Effector memory CD4-positive, alpha-beta T cell (primary cell): ENCODE measurements around the gene TPRKB.
"Not testable (repeated sequence)": the region's sequence is repeated elsewhere in the genome, so short reads cannot be mapped to it uniquely, and the experiment has no call there.

ENCODE experiments used
- DNase-seq, 3 donors: peaks; one replicate each; pipeline ENCODE4 v3.0.0-alpha.2; 2020
- H3K27ac ChIP-seq: 2 replicates; pipeline ENCODE4 v1.7.0; 2013; ENCODE audit warnings: mild to moderate bottlenecking, low read length, moderate library complexity; ENCODE audit not compliant: insufficient read depth, poor library complexity, severe bottlenecking
- H3K27me3 ChIP-seq: replicated peaks from 2 replicates; pipeline ENCODE4 v1.7.0; 2013; ENCODE audit warnings: mild to moderate bottlenecking, low read length; ENCODE audit not compliant: insufficient read depth, control insufficient read depth, poor library complexity, severe bottlenecking
- H3K36me3 ChIP-seq: 2 replicates; pipeline ENCODE4 v1.7.0; 2013; ENCODE audit warnings: mild to moderate bottlenecking, low read length, moderate library complexity; ENCODE audit not compliant: control insufficient read depth, insufficient read depth
- H3K4me1 ChIP-seq: 2 replicates; pipeline ENCODE4 v1.7.0; 2013; ENCODE audit warnings: low read length, mild to moderate bottlenecking; ENCODE audit not compliant: control insufficient read depth, insufficient read depth, poor library complexity, severe bottlenecking
- H3K4me3 ChIP-seq: 2 replicates; pipeline ENCODE4 v1.7.0; 2013; ENCODE audit warnings: low read length, low read depth, mild to moderate bottlenecking; ENCODE audit not compliant: insufficient read depth, poor library complexity, severe bottlenecking
- H3K9me3 ChIP-seq: 2 replicates; pipeline ENCODE4 v1.7.0; 2013; ENCODE audit warnings: mild to moderate bottlenecking, low read length, moderate library complexity; ENCODE audit not compliant: control insufficient read depth

The TPRKB gene

DNA sequence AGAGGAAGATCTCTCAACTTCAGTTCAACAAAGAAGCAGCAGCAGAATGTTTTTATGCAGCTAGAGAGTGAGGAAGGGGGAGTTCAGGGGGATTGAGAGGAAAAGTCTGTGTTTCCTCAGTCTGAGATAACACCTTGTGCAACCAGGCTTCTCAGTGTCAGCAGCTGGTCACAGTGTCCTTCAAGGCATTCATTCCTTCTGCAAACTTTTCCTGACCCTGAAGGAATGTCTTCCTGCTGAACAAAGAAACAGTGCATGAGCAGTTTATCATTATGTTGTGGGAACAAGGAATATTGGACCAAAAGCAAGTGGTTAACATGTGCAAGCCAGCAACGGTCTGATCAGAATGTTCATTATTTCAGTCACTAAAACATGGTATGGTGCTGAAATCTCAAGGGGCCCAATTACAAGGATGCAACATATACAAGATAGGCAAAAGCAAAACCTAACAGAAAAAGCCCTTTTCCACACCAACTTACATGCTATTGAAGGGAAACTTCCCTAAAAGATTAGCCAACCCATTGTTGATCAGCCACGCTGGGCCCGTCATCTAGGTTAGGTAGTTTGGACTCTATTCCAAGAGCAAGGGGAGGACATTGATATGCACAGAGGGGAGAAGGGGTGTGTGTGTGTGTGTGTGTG lies 34.2 kb downstream of the TPRKB start:
- not testable (repeated sequence) for DNase-seq, H3K4me3 ChIP-seq

DNA sequence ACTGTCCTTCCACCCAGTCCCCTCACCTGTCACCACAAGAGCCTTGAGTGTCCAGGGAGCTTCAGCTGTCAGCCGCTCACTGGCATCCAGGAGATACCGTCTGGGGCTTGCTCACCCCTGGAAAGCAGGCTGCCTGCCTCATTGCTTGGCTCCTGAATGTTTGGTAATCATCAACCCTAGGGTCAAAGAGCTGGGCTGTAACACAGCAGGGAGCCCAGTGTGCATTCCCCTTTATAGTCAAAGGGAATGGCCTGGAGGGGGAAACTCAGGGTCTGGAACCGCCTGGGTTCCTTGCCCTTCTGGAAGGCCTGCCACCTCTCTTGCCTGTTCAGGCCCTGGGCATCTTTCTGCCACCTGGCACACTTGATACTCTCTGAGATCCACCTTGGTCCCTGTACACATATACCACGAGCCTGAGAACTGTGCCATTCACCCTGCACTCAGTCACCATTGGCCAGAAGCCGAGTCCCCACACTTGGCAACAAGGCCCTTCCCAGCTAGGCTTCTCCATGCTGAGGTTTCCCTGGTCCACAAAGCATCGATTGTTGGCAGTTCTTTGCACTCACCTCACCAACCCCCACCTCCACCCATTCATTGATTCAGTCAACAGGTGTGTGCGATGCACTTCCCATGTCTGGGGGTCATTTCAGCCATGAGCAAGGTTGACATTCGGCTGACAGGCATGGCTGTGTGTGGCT lies 35.0 kb downstream of the TPRKB start:
- Histone ChIP-seq H3K4me1 (no peaks in the 10 kb centered on the region), H3K27ac (no peak overlapping the region), H3K4me3 (no peak overlapping the region), H3K9me3 (no peaks in the 10 kb centered on the region), H3K36me3 (no peaks in the 10 kb centered on the region), H3K27me3 (no peaks in the 10 kb centered on the region)
- no peak for DNase-seq

More for the DNA sequence above, 34.2 kb downstream of the TPRKB start:
- H3K36me3 ChIP-seq, H3K27ac ChIP-seq, H3K4me1 ChIP-seq, H3K9me3 ChIP-seq, H3K27me3 ChIP-seq: not testable (repeated sequence)

DNA sequence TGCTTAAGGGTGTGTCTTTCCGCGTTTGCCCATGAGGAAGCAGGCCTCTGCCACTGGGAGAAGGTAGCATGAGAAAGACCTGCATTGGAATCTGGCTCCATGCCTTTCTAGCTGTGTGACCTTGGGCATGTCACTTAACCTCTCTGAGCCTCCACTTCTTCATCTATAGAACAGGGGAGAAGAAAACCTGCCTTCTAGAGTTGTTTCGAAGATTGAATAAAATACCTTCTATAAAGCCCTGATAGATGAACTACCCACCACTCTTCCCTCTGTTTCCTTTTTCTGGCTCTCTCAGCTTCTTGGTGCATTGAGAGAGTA lies 35.7 kb downstream of the TPRKB start:
- not testable (repeated sequence) for DNase-seq

DNA sequence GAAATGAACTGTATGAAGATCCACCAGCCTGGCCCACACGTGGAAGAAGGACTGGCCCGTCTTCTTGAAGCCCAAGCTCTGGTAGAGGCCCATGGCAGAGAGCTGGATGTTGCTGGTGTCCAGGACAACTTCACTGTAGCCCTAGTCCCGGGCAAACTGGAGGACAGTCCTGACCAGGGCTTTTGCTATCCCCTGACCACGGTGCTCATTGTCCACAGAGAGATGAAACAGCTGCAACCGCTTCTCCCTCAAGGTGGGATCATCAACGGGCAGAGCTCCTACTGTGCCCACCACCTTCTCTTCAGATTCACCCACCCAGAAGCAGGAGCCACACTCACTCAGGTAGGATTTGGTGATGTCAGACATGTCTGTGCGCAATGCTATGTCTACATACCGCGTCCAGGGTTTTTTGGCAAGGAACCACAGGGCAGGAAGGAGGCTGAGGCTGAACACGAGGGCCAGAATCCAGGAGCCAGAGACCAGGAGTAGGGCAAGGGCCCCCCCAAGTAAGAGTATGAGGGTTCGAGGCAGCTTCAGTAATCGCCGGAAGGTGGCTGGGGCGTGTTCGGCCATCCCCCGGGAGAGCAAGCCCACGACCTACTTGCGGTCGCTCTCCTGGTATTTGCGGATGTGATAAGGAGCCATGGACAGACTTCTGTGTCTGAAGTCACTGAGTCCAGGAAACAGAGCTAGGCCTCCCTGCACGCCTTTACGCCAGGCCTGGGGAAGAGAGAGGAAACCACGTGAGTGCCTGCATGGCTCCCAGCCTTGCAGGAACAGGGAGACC lies 36.3 kb downstream of the TPRKB start:
- H3K4me1 ChIP-seq: no peaks in the 10 kb centered on the region
- H3K27me3 ChIP-seq: no peaks in the 10 kb centered on the region
- no peak overlapping the region for H3K27ac ChIP-seq
- H3K36me3 ChIP-seq: no peaks in the 10 kb centered on the region
- H3K4me3 ChIP-seq: no peak overlapping the region
- DNase-seq: no peak
- no peaks in the 10 kb centered on the region for H3K9me3 ChIP-seq

More for the DNA sequence above, 35.7 kb downstream of the TPRKB start:
- H3K4me1 ChIP-seq, H3K9me3 ChIP-seq, H3K36me3 ChIP-seq, H3K4me3 ChIP-seq, H3K27ac ChIP-seq, H3K27me3 ChIP-seq: not testable (repeated sequence)

GRCh38 chr2:73700131-73700611 lies 37.0 kb downstream of the TPRKB start:
- Histone ChIP-seq H3K27ac (no peak overlapping the region), H3K9me3 (no peaks in the 10 kb centered on the region), H3K4me1 (no peaks in the 10 kb centered on the region), H3K4me3 (no peak overlapping the region), H3K36me3 (no peaks in the 10 kb centered on the region), H3K27me3 (no peaks in the 10 kb centered on the region)
- no peak for DNase-seq

GRCh38 chr2:73699437-73699836 lies 37.7 kb downstream of the TPRKB start:
- no peaks in the 10 kb centered on the region for H3K9me3 ChIP-seq
- H3K27ac ChIP-seq: no peak overlapping the region
- no peaks in the 10 kb centered on the region for H3K36me3 ChIP-seq
- no peaks in the 10 kb centered on the region for H3K4me1 ChIP-seq
- H3K4me3 ChIP-seq: no peak overlapping the region
- H3K27me3 ChIP-seq: no peaks in the 10 kb centered on the region
- DNase-seq: no peak

GRCh38 chr2:73698101-73698500 lies 39.0 kb downstream of the TPRKB start:
- no peak for DNase-seq
- Histone ChIP-seq H3K9me3 (no peaks in the 10 kb centered on the region), H3K4me3 (no peak overlapping the region), H3K27ac (no peak overlapping the region), H3K4me1 (no peaks in the 10 kb centered on the region), H3K27me3 (no peaks in the 10 kb centered on the region), H3K36me3 (no peaks in the 10 kb centered on the region)

DNA sequence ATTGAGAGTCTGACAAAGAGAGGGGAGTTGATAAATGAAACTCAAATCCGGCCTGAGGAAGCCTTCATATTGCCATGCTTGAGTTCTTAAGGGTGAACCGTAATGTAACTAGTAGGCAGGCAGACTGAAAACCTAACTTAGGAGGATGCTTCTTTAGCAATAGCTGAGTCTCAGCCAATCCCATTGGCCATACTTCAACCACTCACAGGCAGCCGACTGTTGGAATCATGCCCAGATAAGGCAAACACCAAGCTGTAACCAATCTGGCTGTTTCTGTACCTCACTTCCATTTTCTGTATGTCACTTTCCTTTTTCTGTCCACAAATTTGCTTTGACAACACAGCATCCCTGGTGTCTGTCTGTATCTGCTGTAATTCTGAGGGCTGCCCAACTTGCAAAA lies 39.5 kb downstream of the TPRKB start:
- no peak overlapping the region for H3K4me3 ChIP-seq
- H3K27ac ChIP-seq: no peak overlapping the region
- no peak for DNase-seq
- no peaks in the 10 kb centered on the region for H3K9me3 ChIP-seq
- no peaks in the 10 kb centered on the region for H3K27me3 ChIP-seq
- no peaks in the 10 kb centered on the region for H3K4me1 ChIP-seq
- no peaks in the 10 kb centered on the region for H3K36me3 ChIP-seq

DNA sequence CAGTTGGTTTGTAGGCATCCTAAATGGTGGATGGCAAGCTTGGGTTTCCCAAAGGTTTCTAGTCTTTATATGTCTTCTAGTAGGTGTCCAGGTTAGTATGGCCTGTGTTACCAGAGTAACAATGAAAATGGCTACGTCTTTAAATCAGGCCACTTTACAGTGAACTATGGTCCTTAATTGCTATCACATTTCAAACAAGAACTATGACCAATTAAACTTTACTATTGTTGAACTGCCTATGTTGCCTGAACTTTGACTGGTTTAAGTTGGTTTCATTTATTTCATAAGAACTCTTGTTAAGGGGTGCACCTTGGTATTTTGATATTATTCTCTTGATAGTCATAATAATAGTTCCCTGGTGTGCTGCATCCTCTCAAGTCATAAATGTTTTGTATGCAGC lies 40.2 kb downstream of the TPRKB start:
- not testable (repeated sequence) for DNase-seq, H3K4me3 ChIP-seq, H3K4me1 ChIP-seq

DNA sequence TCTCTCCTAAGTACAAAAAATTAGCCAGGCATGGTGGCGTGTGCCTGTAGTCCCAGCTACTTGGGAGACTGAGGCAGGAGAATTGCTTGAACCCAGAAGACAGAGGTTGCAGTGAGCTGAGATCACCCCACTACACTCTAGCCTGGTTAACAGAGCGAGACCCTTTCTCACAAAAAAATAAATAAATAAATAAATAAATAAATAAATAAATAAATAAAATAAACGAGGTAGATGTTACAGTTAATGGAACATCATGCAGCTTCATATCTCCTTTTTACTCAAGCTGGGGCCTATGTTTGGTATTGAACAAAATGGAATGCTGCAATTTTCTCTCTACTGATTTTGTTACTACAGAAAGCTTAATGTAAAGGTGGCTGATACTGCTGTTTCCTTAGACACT lies 40.6 kb downstream of the TPRKB start:
- H3K27me3 ChIP-seq, DNase-seq, H3K4me1 ChIP-seq, H3K9me3 ChIP-seq, H3K36me3 ChIP-seq, H3K27ac ChIP-seq, H3K4me3 ChIP-seq: not testable (repeated sequence)

More for the DNA sequence above, 40.2 kb downstream of the TPRKB start:
- H3K9me3 ChIP-seq, H3K36me3 ChIP-seq, H3K27me3 ChIP-seq, H3K27ac ChIP-seq: not testable (repeated sequence)
